Panc1 (cell line): Measurements from ENCODE around the gene BCKDHA.

Experiments
- CTCF ChIP-seq: fragments of 450-650 bp; IDR thresholded peaks from 2 replicates; pipeline ENCODE4 v1.5.1; 2017; ENCODE audit warnings: mild to moderate bottlenecking
- POLR2AphosphoS5 ChIP-seq: IDR thresholded peaks from 2 replicates; pipeline ENCODE4 v1.6.1; 2012; ENCODE audit warnings: mild to moderate bottlenecking, low read depth, low read length, moderate library complexity
- REST ChIP-seq, 2 experiments: IDR thresholded peaks; 2 replicates each; pipeline ENCODE4 v1.6.1; 2011 to 2012; ENCODE audit warnings: low read depth in 2 of 2, control low read depth in 1 of 2, low read length in 1 of 2, mild to moderate bottlenecking in 1 of 2, moderate library complexity in 1 of 2; ENCODE audit not compliant: insufficient read depth in 1 of 2
- SIN3A ChIP-seq: IDR thresholded peaks from 2 replicates; pipeline ENCODE4 v1.6.1; 2012; ENCODE audit warnings: low read depth, mild to moderate bottlenecking, low read length, moderate library complexity, borderline replicate concordance; ENCODE audit not compliant: insufficient read depth

- TF ChIP-seq SIN3A, result no peak
- no peak for TF ChIP-seq POLR2AphosphoS5
- TF ChIP-seq CTCF, result no peak
- no peak for TF ChIP-seq REST (IDR thresholded peaks at IDR 0.05; ENCODE audit: insufficient read depth in 1 of 2, low read depth in 2 of 2, low read length in 1 of 2)
These were observed 20.6 kb upstream of the BCKDHA start for GRCh38 chr19:41376998-41377365.
